ENCODE measurements around the gene GPAM. TPM values are rescaled to one million over a fixed set of nuclear protein-coding genes. Genes with fewer than 3 reads are reported as not detected.

The GPAM gene
- total and polyA plus RNA-seq, 10 of the 15 experiments (the other 5 are each of a cell fraction or from before 2014, with no cell fraction given): 3.3 to 9.4 (median 7.4) TPM

DNA sequence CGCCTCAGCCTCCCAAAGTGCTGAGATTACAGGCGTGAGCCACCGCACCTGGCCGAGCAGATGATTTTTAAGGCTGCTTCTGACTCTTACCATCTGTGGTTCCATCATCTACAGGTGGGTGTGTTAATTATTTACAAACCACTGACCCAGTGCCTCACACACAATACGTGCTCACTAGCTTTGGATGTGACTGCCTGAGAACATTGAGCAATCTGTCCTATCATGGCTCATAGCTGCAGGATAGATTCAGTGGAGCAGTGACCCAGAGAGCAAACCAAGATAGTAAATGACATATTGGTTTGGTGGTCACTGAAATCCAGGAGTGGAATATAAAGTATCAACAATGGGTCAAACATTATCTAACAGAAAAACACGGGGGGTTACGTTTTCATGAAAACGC is 24.1 kb downstream of the GPAM start:
- Histone ChIP-seq H3K4me2 (ENCODE audit: control insufficient read depth, insufficient read depth) (no peak overlapping the region), H3K9me3 (replicated peaks; ENCODE audit: control insufficient read depth, insufficient read depth, low read length) (no peaks in the 10 kb centered on the region), H3K79me2 (ENCODE audit: control insufficient read depth, insufficient read depth, low read length) (no peaks in the 10 kb centered on the region), H3K4me1 (ENCODE audit: control insufficient read depth, insufficient read depth, low read length) (no peaks in the 10 kb centered on the region), H3K4me3 (no peak overlapping the region), H3K27ac (ENCODE audit: control insufficient read depth, insufficient read depth) (no peak overlapping the region), H3K9ac (ENCODE audit: control insufficient read depth, insufficient read depth, low read length) (no peak overlapping the region), H3K36me3 (ENCODE audit: control insufficient read depth in 2 of 2, insufficient read depth in 2 of 2, low read length in 1 of 2) (peaks cover 5 to 21% of the 10 kb centered on the region in 2 experiments; a peak in 3 of 4 replicates), H4K20me1 (ENCODE audit: control insufficient read depth, insufficient read depth) (no peaks in the 10 kb centered on the region), H2AFZ (ENCODE audit: control insufficient read depth, low read depth, low read length) (no peak overlapping the region), H3K27me3 (replicated peaks in 1 of 2; ENCODE audit: control insufficient read depth in 2 of 2, insufficient read depth in 2 of 2, low read length in 1 of 2) (no peaks in the 10 kb centered on the region)
- TF ChIP-seq PAX5 (IDR thresholded peaks at IDR 0.05; ENCODE audit: borderline replicate concordance, low read depth, low read length) (no peak), EGR1 (IDR thresholded peaks at IDR 0.05; ENCODE audit: borderline replicate concordance in 1 of 2, low read depth in 2 of 2, low read length in 2 of 2) (no peak), HDAC6 (IDR thresholded peaks at IDR 0.05; ENCODE audit: unreplicated experiment) (no peak), KAT2A (conservative IDR thresholded peaks at IDR 0.05; ENCODE audit: control insufficient read depth, low read depth, low read length) (no peak), FOXK2 (IDR thresholded peaks at IDR 0.05) (no peak), SUZ12 (IDR thresholded peaks at IDR 0.05; ENCODE audit: unreplicated experiment) (no peak), ATF7 (IDR thresholded peaks at IDR 0.05; ENCODE audit: low read depth) (no peak), MEF2B (IDR thresholded peaks at IDR 0.05; ENCODE audit: partially characterized antibody, poor library complexity, severe bottlenecking) (no peak), SREBF1 (IDR thresholded peaks at IDR 0.05; ENCODE audit: low read length) (no peak), PML (IDR thresholded peaks at IDR 0.05; ENCODE audit: low read length) (no peak), SIN3A (IDR thresholded peaks at IDR 0.05; ENCODE audit: low read depth, low read length) (no peak), TCF7 (IDR thresholded peaks at IDR 0.05; ENCODE audit: borderline replicate concordance) (no peak)
- TF ChIP-seq, protein P1, sequence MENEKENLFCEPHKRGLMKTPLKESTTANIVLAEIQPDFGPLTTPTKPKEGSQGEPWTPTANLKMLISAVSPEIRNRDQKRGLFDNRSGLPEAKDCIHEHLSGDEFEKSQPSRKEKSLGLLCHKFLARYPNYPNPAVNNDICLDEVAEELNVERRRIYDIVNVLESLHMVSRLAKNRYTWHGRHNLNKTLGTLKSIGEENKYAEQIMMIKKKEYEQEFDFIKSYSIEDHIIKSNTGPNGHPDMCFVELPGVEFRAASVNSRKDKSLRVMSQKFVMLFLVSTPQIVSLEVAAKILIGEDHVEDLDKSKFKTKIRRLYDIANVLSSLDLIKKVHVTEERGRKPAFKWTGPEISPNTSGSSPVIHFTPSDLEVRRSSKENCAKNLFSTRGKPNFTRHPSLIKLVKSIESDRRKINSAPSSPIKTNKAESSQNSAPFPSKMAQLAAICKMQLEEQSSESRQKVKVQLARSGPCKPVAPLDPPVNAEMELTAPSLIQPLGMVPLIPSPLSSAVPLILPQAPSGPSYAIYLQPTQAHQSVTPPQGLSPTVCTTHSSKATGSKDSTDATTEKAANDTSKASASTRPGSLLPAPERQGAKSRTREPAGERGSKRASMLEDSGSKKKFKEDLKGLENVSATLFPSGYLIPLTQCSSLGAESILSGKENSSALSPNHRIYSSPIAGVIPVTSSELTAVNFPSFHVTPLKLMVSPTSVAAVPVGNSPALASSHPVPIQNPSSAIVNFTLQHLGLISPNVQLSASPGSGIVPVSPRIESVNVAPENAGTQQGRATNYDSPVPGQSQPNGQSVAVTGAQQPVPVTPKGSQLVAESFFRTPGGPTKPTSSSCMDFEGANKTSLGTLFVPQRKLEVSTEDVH (IDR thresholded peaks at IDR 0.05; ENCODE audit: low read depth, partially characterized antibody): no peak
- TF ChIP-seq, protein P2, sequence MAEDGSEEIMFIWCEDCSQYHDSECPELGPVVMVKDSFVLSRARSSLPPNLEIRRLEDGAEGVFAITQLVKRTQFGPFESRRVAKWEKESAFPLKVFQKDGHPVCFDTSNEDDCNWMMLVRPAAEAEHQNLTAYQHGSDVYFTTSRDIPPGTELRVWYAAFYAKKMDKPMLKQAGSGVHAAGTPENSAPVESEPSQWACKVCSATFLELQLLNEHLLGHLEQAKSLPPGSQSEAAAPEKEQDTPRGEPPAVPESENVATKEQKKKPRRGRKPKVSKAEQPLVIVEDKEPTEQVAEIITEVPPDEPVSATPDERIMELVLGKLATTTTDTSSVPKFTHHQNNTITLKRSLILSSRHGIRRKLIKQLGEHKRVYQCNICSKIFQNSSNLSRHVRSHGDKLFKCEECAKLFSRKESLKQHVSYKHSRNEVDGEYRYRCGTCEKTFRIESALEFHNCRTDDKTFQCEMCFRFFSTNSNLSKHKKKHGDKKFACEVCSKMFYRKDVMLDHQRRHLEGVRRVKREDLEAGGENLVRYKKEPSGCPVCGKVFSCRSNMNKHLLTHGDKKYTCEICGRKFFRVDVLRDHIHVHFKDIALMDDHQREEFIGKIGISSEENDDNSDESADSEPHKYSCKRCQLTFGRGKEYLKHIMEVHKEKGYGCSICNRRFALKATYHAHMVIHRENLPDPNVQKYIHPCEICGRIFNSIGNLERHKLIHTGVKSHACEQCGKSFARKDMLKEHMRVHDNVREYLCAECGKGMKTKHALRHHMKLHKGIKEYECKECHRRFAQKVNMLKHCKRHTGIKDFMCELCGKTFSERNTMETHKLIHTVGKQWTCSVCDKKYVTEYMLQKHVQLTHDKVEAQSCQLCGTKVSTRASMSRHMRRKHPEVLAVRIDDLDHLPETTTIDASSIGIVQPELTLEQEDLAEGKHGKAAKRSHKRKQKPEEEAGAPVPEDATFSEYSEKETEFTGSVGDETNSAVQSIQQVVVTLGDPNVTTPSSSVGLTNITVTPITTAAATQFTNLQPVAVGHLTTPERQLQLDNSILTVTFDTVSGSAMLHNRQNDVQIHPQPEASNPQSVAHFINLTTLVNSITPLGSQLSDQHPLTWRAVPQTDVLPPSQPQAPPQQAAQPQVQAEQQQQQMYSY (CRISPR knock-in tag; IDR thresholded peaks at IDR 0.05): no peak
- TF ChIP-seq, protein P3, sequence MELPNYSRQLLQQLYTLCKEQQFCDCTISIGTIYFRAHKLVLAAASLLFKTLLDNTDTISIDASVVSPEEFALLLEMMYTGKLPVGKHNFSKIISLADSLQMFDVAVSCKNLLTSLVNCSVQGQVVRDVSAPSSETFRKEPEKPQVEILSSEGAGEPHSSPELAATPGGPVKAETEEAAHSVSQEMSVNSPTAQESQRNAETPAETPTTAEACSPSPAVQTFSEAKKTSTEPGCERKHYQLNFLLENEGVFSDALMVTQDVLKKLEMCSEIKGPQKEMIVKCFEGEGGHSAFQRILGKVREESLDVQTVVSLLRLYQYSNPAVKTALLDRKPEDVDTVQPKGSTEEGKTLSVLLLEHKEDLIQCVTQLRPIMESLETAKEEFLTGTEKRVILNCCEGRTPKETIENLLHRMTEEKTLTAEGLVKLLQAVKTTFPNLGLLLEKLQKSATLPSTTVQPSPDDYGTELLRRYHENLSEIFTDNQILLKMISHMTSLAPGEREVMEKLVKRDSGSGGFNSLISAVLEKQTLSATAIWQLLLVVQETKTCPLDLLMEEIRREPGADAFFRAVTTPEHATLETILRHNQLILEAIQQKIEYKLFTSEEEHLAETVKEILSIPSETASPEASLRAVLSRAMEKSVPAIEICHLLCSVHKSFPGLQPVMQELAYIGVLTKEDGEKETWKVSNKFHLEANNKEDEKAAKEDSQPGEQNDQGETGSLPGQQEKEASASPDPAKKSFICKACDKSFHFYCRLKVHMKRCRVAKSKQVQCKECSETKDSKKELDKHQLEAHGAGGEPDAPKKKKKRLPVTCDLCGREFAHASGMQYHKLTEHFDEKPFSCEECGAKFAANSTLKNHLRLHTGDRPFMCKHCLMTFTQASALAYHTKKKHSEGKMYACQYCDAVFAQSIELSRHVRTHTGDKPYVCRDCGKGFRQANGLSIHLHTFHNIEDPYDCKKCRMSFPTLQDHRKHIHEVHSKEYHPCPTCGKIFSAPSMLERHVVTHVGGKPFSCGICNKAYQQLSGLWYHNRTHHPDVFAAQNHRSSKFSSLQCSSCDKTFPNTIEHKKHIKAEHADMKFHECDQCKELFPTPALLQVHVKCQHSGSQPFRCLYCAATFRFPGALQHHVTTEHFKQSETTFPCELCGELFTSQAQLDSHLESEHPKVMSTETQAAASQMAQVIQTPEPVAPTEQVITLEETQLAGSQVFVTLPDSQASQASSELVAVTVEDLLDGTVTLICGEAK (IDR thresholded peaks at IDR 0.05; ENCODE audit: borderline replicate concordance): no peak
- no peak for DNase-seq (ENCODE audit: low read depth, low spot score)
- FAIRE-seq: no peak
- 97% methylated on average over 8 of the region's 8 CpGs for WGBS (ENCODE audit: insufficient coverage, insufficient replicate concordance, low lambda C conversion rate, missing lambda C conversion rate)
- CTCF ChIA-PET: interaction anchor here (1.7 kb wide), 1 partner anchor 148 kb away, joined by 5 read pairs; no protein-coding TSS in a partner anchor
- POLR2A ChIA-PET: no interaction called here
- no TSS peak for BruUV-seq (replicated peaks)
- SMC1A ChIA-PET (ENCODE audit: uncharacterized antibody, unreplicated experiment): no interaction called here
- RAD21 ChIA-PET (ENCODE audit: unreplicated experiment): no interaction called here
- in situ Hi-C loops (cut with MboI) (no loop called here), intact Hi-C loops (cut with micrococcal nuclease; ENCODE audit: unreplicated experiment) (no loop called here)
- no peak for ATAC-seq
